ENCODE results near the gene ECI1.
"Not testable (repeated sequence)": the region's sequence is repeated elsewhere in the genome, so short reads cannot be mapped to it uniquely, and the experiment has no call there.

The ECI1 gene

DNA sequence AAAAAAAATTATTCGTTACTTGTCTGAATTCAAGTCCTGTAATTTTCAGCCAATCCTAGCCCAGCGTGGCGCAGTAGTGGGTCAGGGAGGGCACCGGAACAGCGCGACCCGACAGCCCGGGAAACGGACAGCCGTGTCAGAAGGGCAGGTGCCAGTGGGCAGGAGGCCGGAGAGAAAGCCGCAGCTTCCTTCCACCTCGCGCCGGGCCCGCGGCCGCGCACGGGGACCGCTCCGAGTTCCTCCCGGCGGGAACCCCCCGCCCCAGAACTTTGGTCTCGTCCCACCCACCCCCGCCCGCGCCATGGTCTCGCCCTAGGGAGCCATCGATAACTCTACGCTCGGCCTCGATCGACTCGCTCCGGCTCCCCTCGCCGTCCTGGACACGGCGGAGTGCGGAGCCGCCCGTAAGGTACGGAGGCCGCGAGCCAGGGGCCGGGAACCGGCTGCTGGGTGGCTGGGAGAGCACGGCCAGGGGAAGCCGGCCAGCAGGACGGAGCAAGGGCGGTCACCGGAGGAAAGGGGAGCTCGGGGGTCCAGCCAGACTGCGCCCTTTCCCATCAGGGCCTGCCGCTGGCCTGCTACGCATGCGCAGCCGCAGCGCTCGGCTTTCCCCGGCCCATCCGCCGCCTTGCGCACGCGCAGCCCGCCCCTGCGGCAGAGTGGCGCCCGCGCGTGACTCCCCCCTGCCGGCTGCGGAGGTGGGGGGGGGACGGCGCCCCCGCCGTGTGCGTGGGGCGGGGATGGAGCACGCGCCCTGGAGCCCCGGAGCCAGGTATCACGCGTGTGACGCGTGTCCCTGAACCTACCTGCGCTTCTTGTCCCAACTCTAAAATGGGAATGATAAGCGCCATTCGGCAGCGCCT lies 46.1 kb downstream of the ECI1 start, which contains the start of gene MLST8:
Gene MLST8 (plus strand): TSS at position 351 of the 863 bp plus-strand sequence. CDS start 632 bp downstream, outside the sequence.
- Histone ChIP-seq H3K9ac (ENCODE audit: low read depth, low read length, poor library complexity, severe bottlenecking) (peak within 1 kb of the TSS; percentile 79), H3K9me2 (replicated peaks; ENCODE audit: low read depth, low read length) (no peaks in the 10 kb centered on the region), H3K36me3 (ENCODE audit: insufficient read depth, low read length) (no peaks in the 10 kb centered on the region), H3F3A (ENCODE audit: low read depth) (no peaks in the 10 kb centered on the region), H4K20me1 (ENCODE audit: insufficient read depth, low read length, poor library complexity, severe bottlenecking) (no peaks in the 10 kb centered on the region), H3K27me3 (ENCODE audit: insufficient read depth, low read length, poor library complexity, severe bottlenecking) (no peaks in the 10 kb centered on the region), H3K4me1 (ENCODE audit: insufficient read depth, low read length, poor library complexity, severe bottlenecking) (no peaks in the 10 kb centered on the region), H3K79me2 (ENCODE audit: insufficient read depth, low read length) (peaks cover 6% of the 10 kb centered on the region; the same call in 1 of the 2 replicates), H2AFZ (ENCODE audit: low read length) (peak within 1 kb of the TSS; percentile 83), H3K4me3 (ENCODE audit: low read length, poor library complexity, severe bottlenecking) (peak within 1 kb of the TSS; percentile 82), H3K9me3 (ENCODE audit: insufficient read depth, low read depth, low read length) (no peaks in the 10 kb centered on the region), H3K4me2 (ENCODE audit: low read depth, low read length, poor library complexity, severe bottlenecking) (peak within 1 kb of the TSS; percentile 87)
- no peak for TF ChIP-seq EZH2phosphoT487 (IDR thresholded peaks at IDR 0.05; ENCODE audit: borderline replicate concordance)
- TF ChIP-seq CTCF (conservative IDR thresholded peaks at IDR 0.05; ENCODE audit: low read length): no peak

DNA sequence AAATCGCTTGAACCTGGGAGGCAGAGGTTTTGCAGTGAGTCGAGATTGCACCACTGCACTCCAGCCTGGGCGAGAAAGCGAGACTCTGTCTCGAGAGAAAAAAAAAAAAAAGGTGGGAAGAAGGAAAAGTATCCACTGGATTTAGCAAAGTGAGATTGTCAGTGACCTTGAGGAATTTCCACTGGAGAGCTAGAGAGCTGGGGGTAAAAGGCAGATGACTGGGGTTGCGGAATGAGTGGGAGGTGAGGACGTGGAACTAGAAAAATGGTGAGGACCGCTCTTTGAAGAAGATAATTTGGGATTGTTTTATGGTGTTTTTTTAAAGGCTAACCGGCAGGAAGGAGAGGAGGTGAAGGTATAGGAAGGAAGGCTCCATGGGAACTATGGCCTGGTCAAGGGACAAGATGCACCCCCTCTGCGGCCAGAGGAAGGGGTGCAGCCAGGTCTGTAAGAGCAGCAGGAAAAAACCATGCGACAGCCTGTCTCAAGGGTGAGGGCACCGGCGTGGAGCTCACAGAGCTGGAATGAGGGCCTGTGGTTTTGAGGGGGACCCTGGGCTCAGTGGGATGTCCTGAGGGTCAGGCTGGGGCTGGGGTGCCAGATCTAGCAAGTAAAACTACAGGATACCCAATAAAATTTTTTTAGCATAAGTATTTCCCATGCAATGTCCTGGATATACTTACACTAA lies 46.8 kb downstream of the ECI1 start:
- H3K4me2 ChIP-seq (ENCODE audit: low read depth, low read length, poor library complexity, severe bottlenecking): peak overlapping the region; percentile 81
- H4K20me1 ChIP-seq (ENCODE audit: insufficient read depth, low read length, poor library complexity, severe bottlenecking): no peaks in the 10 kb centered on the region
- H3K4me1 ChIP-seq (ENCODE audit: insufficient read depth, low read length, poor library complexity, severe bottlenecking): no peaks in the 10 kb centered on the region
- peak overlapping the region; percentile 82 for H3K4me3 ChIP-seq (ENCODE audit: low read length, poor library complexity, severe bottlenecking)
- no peaks in the 10 kb centered on the region for H3K9me2 ChIP-seq (replicated peaks; ENCODE audit: low read depth, low read length)
- H3K9ac ChIP-seq (ENCODE audit: low read depth, low read length, poor library complexity, severe bottlenecking): peak overlapping the region; percentile 79
- TF ChIP-seq EZH2phosphoT487 (IDR thresholded peaks at IDR 0.05; ENCODE audit: borderline replicate concordance) (no peak), CTCF (conservative IDR thresholded peaks at IDR 0.05; ENCODE audit: low read length) (no peak)
- H3K9me3 ChIP-seq (ENCODE audit: insufficient read depth, low read depth, low read length): no peaks in the 10 kb centered on the region
- peaks cover 6% of the 10 kb centered on the region; the same call in 1 of the 2 replicates for H3K79me2 ChIP-seq (ENCODE audit: insufficient read depth, low read length)
- H3F3A ChIP-seq (ENCODE audit: low read depth): no peaks in the 10 kb centered on the region
- no peaks in the 10 kb centered on the region for H3K36me3 ChIP-seq (ENCODE audit: insufficient read depth, low read length)
- H3K27me3 ChIP-seq (ENCODE audit: insufficient read depth, low read length, poor library complexity, severe bottlenecking): no peaks in the 10 kb centered on the region
- peak overlapping the region; percentile 71 for H2AFZ ChIP-seq (ENCODE audit: low read length)

DNA sequence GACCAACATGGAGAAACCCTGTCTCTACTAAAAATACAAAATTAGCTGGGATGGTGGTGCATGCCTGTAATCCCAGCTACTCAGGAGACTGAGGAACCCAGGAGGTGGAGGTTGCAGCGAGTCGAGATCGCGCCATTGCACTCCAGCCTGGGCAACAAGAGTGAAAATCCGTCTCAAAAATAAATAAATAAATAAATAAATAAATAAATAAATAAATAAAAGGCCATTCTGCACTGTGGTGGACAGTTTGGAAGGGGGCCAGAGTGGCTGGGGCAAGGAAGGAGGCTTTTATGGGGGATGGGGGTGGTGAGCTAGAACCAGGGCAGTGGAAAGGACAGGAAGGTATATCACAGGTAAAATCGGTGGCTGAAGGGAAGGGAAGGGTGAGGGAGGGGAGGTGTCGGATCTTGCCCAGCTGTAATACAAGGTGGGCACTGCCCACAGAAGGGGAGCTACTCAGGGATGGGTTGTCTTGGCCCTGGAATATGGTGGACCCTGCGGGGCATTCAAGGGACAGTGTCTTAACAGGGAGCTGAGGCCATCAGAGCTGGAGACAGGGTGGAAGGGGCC lies 48.2 kb downstream of the ECI1 start:
- not testable (repeated sequence) for H3F3A ChIP-seq (ENCODE audit: low read depth); H3K9ac ChIP-seq (ENCODE audit: low read depth, low read length, poor library complexity, severe bottlenecking); H3K79me2 ChIP-seq (ENCODE audit: insufficient read depth, low read length); H3K4me1 ChIP-seq (ENCODE audit: insufficient read depth, low read length, poor library complexity, severe bottlenecking); H4K20me1 ChIP-seq (ENCODE audit: insufficient read depth, low read length, poor library complexity, severe bottlenecking); H2AFZ ChIP-seq (ENCODE audit: low read length); H3K27me3 ChIP-seq (ENCODE audit: insufficient read depth, low read length, poor library complexity, severe bottlenecking); H3K4me3 ChIP-seq (ENCODE audit: low read length, poor library complexity, severe bottlenecking); H3K9me3 ChIP-seq (ENCODE audit: insufficient read depth, low read depth, low read length); H3K36me3 ChIP-seq (ENCODE audit: insufficient read depth, low read length); H3K4me2 ChIP-seq (ENCODE audit: low read depth, low read length, poor library complexity, severe bottlenecking); H3K9me2 ChIP-seq (replicated peaks; ENCODE audit: low read depth, low read length)
